Measurements from ENCODE around the gene SAP25.

DNA sequence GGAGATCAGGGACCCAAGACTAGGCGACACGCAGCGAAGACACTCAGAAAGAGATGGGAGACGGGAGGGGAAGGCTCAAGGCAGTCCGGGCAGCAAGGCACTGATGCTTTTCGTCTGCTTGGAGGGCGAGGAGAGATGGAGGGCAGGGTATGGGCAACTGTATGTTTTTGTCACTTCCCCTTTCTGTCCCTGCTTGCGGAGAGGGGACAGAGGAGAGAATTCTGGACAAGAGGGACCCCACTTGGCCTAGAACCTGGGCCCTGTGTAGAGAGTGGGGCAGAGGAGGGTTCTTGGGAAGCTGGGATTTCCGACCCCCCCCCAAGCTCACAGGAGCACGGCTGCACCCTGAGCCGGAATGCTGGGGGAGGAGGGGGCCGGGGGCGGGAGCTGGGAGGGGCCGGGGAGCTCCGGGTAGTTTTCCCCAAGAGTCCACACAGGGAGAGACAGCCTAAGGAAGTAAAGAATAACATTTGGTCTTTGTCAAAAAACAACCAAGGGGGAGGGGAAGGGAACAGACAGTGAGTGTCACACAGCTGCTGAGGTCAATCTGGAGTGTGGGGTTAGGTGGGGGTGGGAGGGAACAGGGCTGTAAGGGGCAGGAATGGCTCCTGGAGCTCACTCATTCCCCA, 10.5 kb upstream of the SAP25 start:
- TF ChIP-seq, protein P1, sequence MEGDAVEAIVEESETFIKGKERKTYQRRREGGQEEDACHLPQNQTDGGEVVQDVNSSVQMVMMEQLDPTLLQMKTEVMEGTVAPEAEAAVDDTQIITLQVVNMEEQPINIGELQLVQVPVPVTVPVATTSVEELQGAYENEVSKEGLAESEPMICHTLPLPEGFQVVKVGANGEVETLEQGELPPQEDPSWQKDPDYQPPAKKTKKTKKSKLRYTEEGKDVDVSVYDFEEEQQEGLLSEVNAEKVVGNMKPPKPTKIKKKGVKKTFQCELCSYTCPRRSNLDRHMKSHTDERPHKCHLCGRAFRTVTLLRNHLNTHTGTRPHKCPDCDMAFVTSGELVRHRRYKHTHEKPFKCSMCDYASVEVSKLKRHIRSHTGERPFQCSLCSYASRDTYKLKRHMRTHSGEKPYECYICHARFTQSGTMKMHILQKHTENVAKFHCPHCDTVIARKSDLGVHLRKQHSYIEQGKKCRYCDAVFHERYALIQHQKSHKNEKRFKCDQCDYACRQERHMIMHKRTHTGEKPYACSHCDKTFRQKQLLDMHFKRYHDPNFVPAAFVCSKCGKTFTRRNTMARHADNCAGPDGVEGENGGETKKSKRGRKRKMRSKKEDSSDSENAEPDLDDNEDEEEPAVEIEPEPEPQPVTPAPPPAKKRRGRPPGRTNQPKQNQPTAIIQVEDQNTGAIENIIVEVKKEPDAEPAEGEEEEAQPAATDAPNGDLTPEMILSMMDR (IDR thresholded peaks at IDR 0.05 in 8 of 11, conservative IDR thresholded peaks at IDR 0.05 in 3 of 11) = no peak
- TF ChIP-seq POLR2A (IDR thresholded peaks at IDR 0.05) (no peak), POLR2AphosphoS5 (IDR thresholded peaks at IDR 0.05) (peak in 2 of 3 donors; percentile 26 to 61)
